ENCODE measurements around the gene NCK2. TPM values are rescaled to one million over a fixed set of nuclear protein-coding genes. Genes with fewer than 3 reads are reported as not detected.
A peak's percentile ranks its signal among the peaks of the same experiment; 100 is the strongest.

NCK2 gene
- total and polyA plus RNA-seq, 9 donors, result 43.1 to 89.3 (median 78.8) TPM

DNA sequence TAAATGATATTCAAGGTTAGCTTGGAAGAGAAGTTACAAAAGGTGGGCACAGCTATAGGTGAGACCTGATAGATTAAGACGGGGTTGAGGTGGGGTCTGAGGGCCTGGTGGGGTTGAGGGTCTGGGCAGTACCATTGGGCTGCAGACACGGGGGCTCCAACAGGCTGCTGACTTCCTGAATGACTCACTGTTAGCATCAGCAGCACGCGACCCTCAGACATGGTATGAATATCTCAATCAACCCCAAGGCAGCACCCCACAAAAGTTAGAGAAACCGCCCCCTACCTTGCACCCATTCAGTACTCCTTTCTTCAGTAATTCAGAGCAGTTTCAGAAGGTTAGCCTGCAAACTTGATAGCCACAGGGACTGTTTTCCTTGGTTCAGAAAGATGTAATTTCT is 10.8 kb upstream of the NCK2 start:
- Histone ChIP-seq H3K4me1 (ENCODE audit: control insufficient read depth, insufficient read depth, low read length) (peaks cover 4% of the 10 kb centered on the region), H3K27me3 (ENCODE audit: control insufficient read depth, insufficient read depth, low read length) (no peaks in the 10 kb centered on the region), H3K4me3 (ENCODE audit: low read length) (no peak overlapping the region), H3K27ac (ENCODE audit: low read length) (no peak overlapping the region), H3K9me3 (replicated peaks; ENCODE audit: control insufficient read depth, low read depth, low read length) (peaks cover 3% of the 10 kb centered on the region), H3K36me3 (ENCODE audit: control insufficient read depth, insufficient read depth, low read length) (no peaks in the 10 kb centered on the region)
- 84% methylated on average over 4 of the region's 5 CpGs for WGBS (ENCODE audit: insufficient coverage)
- DNase-seq, result no peak

DNA sequence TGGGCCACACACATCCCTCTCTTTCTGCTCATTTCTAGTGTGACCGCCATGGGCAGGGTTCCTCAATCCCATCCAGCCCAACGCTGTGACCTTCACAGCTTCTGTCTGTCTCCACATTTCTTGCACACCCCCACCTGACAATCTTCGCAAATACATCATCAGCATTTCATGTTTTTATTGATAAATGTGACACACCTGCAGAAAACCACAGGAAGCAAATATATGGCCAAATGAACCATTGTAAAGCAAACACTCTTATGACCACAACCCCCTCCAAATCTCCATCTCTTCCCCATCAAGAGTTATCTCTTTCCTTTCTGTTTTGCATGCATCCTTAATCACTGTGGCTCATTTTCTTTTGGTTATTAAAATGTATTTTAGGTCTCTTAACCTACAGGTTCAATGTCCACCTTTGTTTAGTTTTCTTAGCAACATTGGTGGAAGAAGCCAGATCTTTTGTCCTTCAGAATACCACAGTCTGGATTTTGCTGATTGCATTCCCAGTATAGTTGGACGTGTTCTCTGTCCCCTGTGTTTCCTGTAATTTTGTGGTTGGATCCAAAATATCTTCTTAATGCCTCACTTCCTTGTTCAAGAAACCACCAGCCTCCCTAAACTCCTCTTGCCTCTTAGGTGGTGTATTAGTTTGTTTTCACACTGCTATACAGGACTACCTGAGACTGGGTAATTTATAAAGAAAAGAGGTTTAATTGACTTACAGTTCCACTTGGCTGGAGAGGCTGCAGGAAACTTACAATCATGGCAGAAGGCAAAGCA is 9.8 kb upstream of the NCK2 start:
- H3K4me3 ChIP-seq (ENCODE audit: low read length), result no peak overlapping the region
- H3K9me3 ChIP-seq (replicated peaks; ENCODE audit: control insufficient read depth, low read depth, low read length), result peaks cover 3% of the 10 kb centered on the region
- no peak overlapping the region for H3K27ac ChIP-seq (ENCODE audit: low read length)
- H3K27me3 ChIP-seq (ENCODE audit: control insufficient read depth, insufficient read depth, low read length), result no peaks in the 10 kb centered on the region
- WGBS (ENCODE audit: insufficient coverage), result 90% methylated on average over 2 of the region's 4 CpGs
- peaks cover 11% of the 10 kb centered on the region for H3K4me1 ChIP-seq (ENCODE audit: control insufficient read depth, insufficient read depth, low read length)
- H3K36me3 ChIP-seq (ENCODE audit: control insufficient read depth, insufficient read depth, low read length), result no peaks in the 10 kb centered on the region
- DNase-seq, result peak; percentile 49

DNA sequence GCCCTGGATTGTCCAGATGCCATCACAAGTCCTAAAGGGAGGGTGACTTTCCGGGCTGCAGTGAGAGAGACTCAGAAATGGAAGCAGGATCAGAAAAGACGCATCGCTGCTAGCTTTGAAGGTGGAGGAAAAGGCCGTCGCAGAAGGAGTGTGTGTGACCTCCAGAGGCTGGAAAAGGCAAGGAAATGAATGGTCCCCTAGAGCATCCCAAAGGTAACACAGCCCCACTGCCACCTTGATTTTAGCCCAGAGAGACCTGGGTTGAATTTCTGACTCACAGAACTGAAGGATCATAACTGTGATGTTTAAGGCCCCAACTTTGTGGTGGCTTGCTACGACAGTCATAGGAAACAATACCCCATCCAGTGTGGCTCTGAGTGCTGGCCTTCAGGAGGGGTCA is 8.6 kb upstream of the NCK2 start:
- Histone ChIP-seq H3K27ac (ENCODE audit: low read length) (no peak overlapping the region), H3K9me3 (replicated peaks; ENCODE audit: control insufficient read depth, low read depth, low read length) (no peaks in the 10 kb centered on the region), H3K27me3 (ENCODE audit: control insufficient read depth, insufficient read depth, low read length) (no peaks in the 10 kb centered on the region), H3K4me1 (ENCODE audit: control insufficient read depth, insufficient read depth, low read length) (peaks cover 14% of the 10 kb centered on the region), H3K36me3 (ENCODE audit: control insufficient read depth, insufficient read depth, low read length) (no peaks in the 10 kb centered on the region), H3K4me3 (ENCODE audit: low read length) (no peak overlapping the region)
- no peak for DNase-seq
- 89% methylated on average over 6 of the region's 6 CpGs for WGBS (ENCODE audit: insufficient coverage)

DNA sequence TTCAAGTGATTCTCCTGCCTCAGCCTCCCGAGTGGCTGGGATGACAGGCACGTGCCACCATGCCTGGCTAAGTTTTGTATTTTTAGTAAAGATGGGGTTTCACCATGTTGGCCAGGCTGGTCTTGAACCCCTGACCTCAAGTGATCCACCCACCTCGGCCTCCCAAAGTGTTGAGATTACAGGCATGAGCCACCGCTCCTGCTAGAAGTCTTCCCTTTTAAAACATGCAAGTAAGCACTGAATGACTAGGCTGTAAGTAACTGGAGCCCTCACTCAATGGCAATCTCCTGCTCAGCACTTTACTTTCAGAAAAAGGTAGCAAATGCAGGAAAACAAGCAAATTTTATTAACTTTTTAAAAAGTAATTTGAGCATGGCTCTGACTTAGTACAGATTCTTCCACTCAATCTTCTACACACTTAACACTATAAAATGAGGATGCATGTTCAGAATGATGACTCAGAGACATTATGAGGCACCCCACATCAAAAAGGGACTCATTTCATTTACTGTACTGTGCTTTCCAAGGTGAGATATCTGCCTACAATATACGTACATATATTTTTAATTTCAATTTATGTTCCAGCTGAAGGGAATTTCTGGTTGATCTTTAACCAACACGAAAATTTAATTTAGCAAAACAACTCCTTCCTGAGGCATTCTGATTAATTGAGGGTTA is 6.6 kb upstream of the NCK2 start:
- Histone ChIP-seq H3K4me1 (ENCODE audit: control insufficient read depth, insufficient read depth, low read length) (peaks cover 11% of the 10 kb centered on the region), H3K36me3 (ENCODE audit: control insufficient read depth, insufficient read depth, low read length) (no peaks in the 10 kb centered on the region), H3K4me3 (ENCODE audit: low read length) (no peak overlapping the region), H3K27me3 (ENCODE audit: control insufficient read depth, insufficient read depth, low read length) (no peaks in the 10 kb centered on the region), H3K27ac (ENCODE audit: low read length) (no peak overlapping the region), H3K9me3 (replicated peaks; ENCODE audit: control insufficient read depth, low read depth, low read length) (no peaks in the 10 kb centered on the region)
- no peak for DNase-seq
- no CpG with 5 or more reads among the region's 6 CpGs for WGBS (ENCODE audit: insufficient coverage)

DNA sequence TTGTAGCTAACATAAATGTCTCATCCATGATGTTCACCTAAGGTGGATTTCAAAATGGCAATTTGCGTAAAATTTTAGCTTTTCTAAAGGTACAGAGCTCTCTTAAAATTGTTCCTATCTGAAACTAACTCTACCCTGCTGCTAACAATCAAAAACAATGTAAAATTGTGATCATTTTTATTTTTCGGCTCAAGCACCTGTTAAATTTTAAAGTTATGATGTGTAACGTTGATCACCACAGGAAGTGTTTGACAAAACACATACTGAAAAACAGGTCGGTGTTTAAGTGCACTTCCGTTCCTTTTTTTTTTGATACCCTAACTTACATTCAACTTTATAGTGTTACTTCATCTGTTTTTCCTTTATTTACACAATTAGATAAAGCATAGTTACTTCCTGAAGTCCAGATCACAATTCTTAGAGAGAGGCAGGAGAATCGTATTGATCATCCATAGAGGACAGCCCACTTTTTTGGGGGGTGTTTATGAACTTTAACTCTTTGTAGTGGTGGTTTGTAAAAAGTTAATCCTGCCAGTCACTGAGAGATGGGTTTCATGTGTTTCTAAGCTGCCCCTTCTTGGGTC is 6.0 kb upstream of the NCK2 start:
- Histone ChIP-seq H3K4me3 (ENCODE audit: low read length) (no peak overlapping the region), H3K27ac (ENCODE audit: low read length) (no peak overlapping the region)
- no CpG with 5 or more reads among the region's 6 CpGs for WGBS (ENCODE audit: insufficient coverage)

DNA sequence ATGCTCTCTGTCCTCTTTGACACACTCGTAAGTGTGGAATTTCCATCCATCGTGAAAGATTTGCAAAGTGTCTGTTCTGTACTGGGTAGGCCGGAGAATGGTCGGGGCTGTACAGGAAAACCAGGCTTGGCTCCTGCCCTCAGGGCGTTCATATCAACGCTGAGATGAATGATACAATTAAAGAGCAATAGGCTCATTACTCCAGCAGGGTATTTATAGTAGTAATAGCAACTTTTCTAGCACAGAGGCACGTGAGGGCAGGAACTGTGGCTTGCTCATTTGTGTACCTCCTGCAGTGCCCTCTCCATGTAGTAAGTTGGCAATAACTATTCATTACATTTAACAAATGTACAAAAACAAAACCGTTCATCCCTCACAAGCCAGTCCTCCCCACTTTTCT is 5.3 kb upstream of the NCK2 start:
- 87% methylated on average over 5 of the region's 8 CpGs for WGBS (ENCODE audit: insufficient coverage)
- no peak overlapping the region for H3K27ac ChIP-seq (ENCODE audit: low read length)
- H3K27me3 ChIP-seq (ENCODE audit: control insufficient read depth, insufficient read depth, low read length), result no peaks in the 10 kb centered on the region
- H3K36me3 ChIP-seq (ENCODE audit: control insufficient read depth, insufficient read depth, low read length), result no peaks in the 10 kb centered on the region
- DNase-seq, result no peak
- peaks cover 15% of the 10 kb centered on the region for H3K4me1 ChIP-seq (ENCODE audit: control insufficient read depth, insufficient read depth, low read length)
- no peaks in the 10 kb centered on the region for H3K9me3 ChIP-seq (replicated peaks; ENCODE audit: control insufficient read depth, low read depth, low read length)
- H3K4me3 ChIP-seq (ENCODE audit: low read length), result no peak overlapping the region

More for the DNA sequence above, 6.0 kb upstream of the NCK2 start:
- Histone ChIP-seq H3K27me3 (ENCODE audit: control insufficient read depth, insufficient read depth, low read length) (no peaks in the 10 kb centered on the region), H3K36me3 (ENCODE audit: control insufficient read depth, insufficient read depth, low read length) (no peaks in the 10 kb centered on the region), H3K9me3 (replicated peaks; ENCODE audit: control insufficient read depth, low read depth, low read length) (no peaks in the 10 kb centered on the region), H3K4me1 (ENCODE audit: control insufficient read depth, insufficient read depth, low read length) (peaks cover 9% of the 10 kb centered on the region)
- no peak for DNase-seq

DNA sequence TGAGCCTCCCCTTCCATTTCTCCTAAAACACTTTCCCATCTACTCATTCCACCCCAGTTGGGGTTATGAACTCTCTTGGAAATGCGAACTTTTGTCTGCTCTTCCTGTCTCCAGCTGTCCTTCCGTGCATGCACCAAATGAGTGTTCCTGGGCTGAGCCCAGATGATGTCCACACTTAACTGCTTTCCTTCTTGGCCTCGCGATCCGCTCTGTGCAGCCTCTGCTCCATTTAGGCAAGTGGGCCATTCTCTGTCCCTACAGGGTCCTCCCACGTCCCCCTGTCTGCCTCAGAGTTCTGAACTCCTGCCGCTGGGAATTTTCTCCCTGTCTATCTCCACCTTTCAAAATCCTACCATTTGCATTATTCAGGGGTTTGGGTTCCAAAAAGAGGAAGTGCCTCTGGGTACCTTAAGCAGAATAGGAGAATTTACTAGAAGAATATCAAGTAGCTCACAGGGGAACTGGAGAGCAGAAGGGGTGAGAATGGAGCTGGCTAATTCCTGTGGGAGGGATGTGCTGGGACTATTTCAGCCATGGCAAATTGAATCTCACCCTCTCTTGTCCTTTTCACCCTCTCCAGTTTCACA is 4.7 kb upstream of the NCK2 start:
- Histone ChIP-seq H3K4me3 (ENCODE audit: low read length) (no peak overlapping the region), H3K36me3 (ENCODE audit: control insufficient read depth, insufficient read depth, low read length) (no peaks in the 10 kb centered on the region), H3K27ac (ENCODE audit: low read length) (no peak overlapping the region), H3K27me3 (ENCODE audit: control insufficient read depth, insufficient read depth, low read length) (no peaks in the 10 kb centered on the region), H3K9me3 (replicated peaks; ENCODE audit: control insufficient read depth, low read depth, low read length) (no peaks in the 10 kb centered on the region), H3K4me1 (ENCODE audit: control insufficient read depth, insufficient read depth, low read length) (peaks cover 15% of the 10 kb centered on the region)
- WGBS (ENCODE audit: insufficient coverage), result 60% methylated on average over 5 of the region's 7 CpGs
- DNase-seq, result peak; percentile 10

DNA sequence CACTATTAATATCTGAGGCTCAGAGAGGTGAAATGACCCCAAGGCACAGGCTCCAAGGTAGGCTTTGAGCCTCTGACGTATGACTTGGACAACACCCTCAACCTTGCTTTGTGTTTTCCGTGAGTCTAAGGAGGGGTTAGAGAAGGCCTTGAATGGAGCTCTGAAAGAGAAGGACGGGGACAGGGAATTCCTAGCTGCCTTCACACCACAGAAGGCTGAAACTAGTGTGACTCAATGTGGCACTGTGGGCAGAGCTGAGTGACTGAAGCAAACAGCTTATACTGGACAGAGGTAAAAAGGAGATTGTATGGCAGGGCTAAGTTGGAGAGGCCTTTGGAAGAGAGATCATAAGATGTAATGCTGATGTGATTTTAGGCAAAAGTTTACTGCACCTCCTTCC is 3.5 kb upstream of the NCK2 start:
- no peaks in the 10 kb centered on the region for H3K27me3 ChIP-seq (ENCODE audit: control insufficient read depth, insufficient read depth, low read length)
- no peaks in the 10 kb centered on the region for H3K36me3 ChIP-seq (ENCODE audit: control insufficient read depth, insufficient read depth, low read length)
- no peak overlapping the region for H3K4me3 ChIP-seq (ENCODE audit: low read length)
- no peaks in the 10 kb centered on the region for H3K9me3 ChIP-seq (replicated peaks; ENCODE audit: control insufficient read depth, low read depth, low read length)
- WGBS (ENCODE audit: insufficient coverage), result no CpG with 5 or more reads among the region's 3 CpGs
- no peak for DNase-seq
- H3K27ac ChIP-seq (ENCODE audit: low read length), result no peak overlapping the region
- H3K4me1 ChIP-seq (ENCODE audit: control insufficient read depth, insufficient read depth, low read length), result peaks cover 18% of the 10 kb centered on the region

DNA sequence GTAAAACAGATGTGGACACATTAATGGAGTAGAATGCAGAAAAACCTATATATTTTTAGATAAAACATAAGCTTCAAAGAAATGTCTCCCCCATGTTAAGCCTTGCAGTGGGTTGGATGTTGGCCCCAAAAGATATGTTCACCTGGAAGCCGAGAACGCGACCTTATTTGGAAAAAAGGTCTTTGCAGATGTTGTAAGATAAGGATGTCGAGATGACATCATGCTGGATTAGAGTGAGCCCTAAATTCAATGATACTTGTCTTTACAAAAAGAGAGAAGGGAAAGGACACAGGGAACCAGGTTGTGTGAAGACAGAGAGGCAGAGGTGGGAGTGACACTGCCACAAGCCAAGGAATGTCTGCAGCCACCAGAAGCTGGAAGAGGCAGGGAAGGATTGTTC is 3.1 kb upstream of the NCK2 start:
- Histone ChIP-seq H3K27ac (ENCODE audit: low read length) (no peak overlapping the region), H3K27me3 (ENCODE audit: control insufficient read depth, insufficient read depth, low read length) (no peaks in the 10 kb centered on the region), H3K4me3 (ENCODE audit: low read length) (no peak overlapping the region), H3K36me3 (ENCODE audit: control insufficient read depth, insufficient read depth, low read length) (no peaks in the 10 kb centered on the region), H3K9me3 (replicated peaks; ENCODE audit: control insufficient read depth, low read depth, low read length) (no peaks in the 10 kb centered on the region), H3K4me1 (ENCODE audit: control insufficient read depth, insufficient read depth, low read length) (peaks cover 22% of the 10 kb centered on the region)
- no peak for DNase-seq
- WGBS (ENCODE audit: insufficient coverage), result 90% methylated on average over 4 of the region's 4 CpGs

All from muscle of leg (tissue), 11 donors.